ENCODE results near the gene SHISAL2A.

SHISAL2A gene

GRCh38 chr1:52621950-52622349 is 11.0 kb upstream of the SHISAL2A start:
- no peak for DNase-seq (ENCODE audit: low read depth)

- DNase-seq (ENCODE audit: low read depth): no peak
Measured at GRCh38 chr1:52623812-52624211, 9.2 kb upstream of the SHISAL2A start.

- DNase-seq (ENCODE audit: low read depth): no peak
Measured at GRCh38 chr1:52627028-52627427, 5.9 kb upstream of the SHISAL2A start.

- DNase-seq (ENCODE audit: low read depth): no peak
Measured at GRCh38 chr1:52628614-52629324, 4.2 kb upstream of the SHISAL2A start.

- no peak for DNase-seq (ENCODE audit: low read depth)
Measured at GRCh38 chr1:52629325-52629643, 3.7 kb upstream of the SHISAL2A start.

GRCh38 chr1:52629667-52630066 is 3.3 kb upstream of the SHISAL2A start:
- no peak for DNase-seq (ENCODE audit: low read depth)

GRCh38 chr1:52631759-52632331 is 1.1 kb upstream of the SHISAL2A start:
- no peak for DNase-seq (ENCODE audit: low read depth)

GRCh38 chr1:52633291-52633754 is 355 bp downstream of the SHISAL2A start:
- DNase-seq (ENCODE audit: low read depth): no peak

- DNase-seq (ENCODE audit: low read depth): no peak
Measured at GRCh38 chr1:52634111-52634510, 1.1 kb downstream of the SHISAL2A start.

- DNase-seq (ENCODE audit: low read depth): no peak
Measured at GRCh38 chr1:52635321-52636089, 2.5 kb downstream of the SHISAL2A start.

- DNase-seq (ENCODE audit: low read depth): no peak
Measured at GRCh38 chr1:52636721-52637695, 4.0 kb downstream of the SHISAL2A start.

GRCh38 chr1:52637946-52638345 is 5.0 kb downstream of the SHISAL2A start:
- no peak for DNase-seq (ENCODE audit: low read depth)

GRCh38 chr1:52640697-52641096 is 7.7 kb downstream of the SHISAL2A start:
- no peak for DNase-seq (ENCODE audit: low read depth)

- DNase-seq (ENCODE audit: low read depth): no peak
Measured at GRCh38 chr1:52641307-52641706, 8.3 kb downstream of the SHISAL2A start.

- DNase-seq (ENCODE audit: low read depth): no peak
Measured at GRCh38 chr1:52645261-52645660, 12.3 kb downstream of the SHISAL2A start.

- DNase-seq (ENCODE audit: low read depth): no peak
Measured at GRCh38 chr1:52651904-52652303, 18.9 kb downstream of the SHISAL2A start.

GRCh38 chr1:52653207-52653849 is 20.4 kb downstream of the SHISAL2A start:
- DNase-seq (ENCODE audit: low read depth): no peak

- no peak for DNase-seq (ENCODE audit: low read depth)
Measured at GRCh38 chr1:52654063-52654462, 21.1 kb downstream of the SHISAL2A start.

GRCh38 chr1:52657702-52658101 is 24.7 kb downstream of the SHISAL2A start:
- DNase-seq (ENCODE audit: low read depth): no peak

- no peak for DNase-seq (ENCODE audit: low read depth)
Measured at GRCh38 chr1:52658795-52659194, 25.8 kb downstream of the SHISAL2A start.

GRCh38 chr1:52659356-52659755 is 26.4 kb downstream of the SHISAL2A start:
- no peak for DNase-seq (ENCODE audit: low read depth)

Measured in non-pigmented ciliary epithelial cell (primary cell).